ENCODE data around the gene LAMA5. TPM values are rescaled to one million over a fixed set of nuclear protein-coding genes. Genes with fewer than 3 reads are reported as not detected.

The LAMA5 gene
- total RNA-seq, 2 experiments from 2014 or later, result 0.30 to 1.0 TPM

DNA sequence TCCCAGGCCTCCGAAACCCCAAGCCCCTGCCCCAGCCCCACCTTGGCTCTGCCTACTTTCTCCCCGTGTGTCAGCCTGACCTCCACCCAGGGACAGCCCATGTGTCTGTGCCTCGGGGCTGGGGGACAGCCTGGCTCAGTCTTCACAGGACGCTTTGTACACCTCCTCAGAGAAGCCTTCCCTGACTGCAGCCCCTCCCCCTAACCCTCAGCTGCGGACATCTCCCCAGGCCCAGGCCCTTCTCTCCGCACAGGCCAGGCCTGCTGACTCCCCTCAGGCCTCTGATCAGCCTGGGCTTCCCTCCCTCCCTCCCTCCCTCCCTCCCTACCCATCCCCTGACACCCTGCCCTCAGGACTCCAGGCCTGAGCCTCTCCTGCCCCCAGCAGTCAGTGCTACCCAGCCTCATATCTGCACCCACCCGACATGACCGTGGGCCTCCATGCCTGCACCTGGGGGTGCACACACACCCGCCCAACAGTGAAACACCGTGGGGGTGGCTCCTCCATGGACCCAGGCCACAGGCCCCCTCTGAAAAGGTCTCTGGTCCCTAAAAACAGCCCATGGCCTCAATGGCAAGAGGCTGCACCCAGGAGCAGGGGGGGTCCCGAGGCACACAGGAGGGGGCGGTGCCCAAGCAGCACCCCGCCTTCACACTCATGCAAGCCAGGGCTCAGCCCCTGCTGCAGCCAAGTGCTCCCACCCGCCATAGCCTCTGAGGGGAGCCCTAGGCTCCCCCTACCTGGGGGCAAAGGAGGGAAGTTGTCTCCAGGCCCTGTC is 12.9 kb downstream of the LAMA5 start:
- POLR2A ChIA-PET, result no interaction called here
- CTCF ChIA-PET, result no interaction called here

DNA sequence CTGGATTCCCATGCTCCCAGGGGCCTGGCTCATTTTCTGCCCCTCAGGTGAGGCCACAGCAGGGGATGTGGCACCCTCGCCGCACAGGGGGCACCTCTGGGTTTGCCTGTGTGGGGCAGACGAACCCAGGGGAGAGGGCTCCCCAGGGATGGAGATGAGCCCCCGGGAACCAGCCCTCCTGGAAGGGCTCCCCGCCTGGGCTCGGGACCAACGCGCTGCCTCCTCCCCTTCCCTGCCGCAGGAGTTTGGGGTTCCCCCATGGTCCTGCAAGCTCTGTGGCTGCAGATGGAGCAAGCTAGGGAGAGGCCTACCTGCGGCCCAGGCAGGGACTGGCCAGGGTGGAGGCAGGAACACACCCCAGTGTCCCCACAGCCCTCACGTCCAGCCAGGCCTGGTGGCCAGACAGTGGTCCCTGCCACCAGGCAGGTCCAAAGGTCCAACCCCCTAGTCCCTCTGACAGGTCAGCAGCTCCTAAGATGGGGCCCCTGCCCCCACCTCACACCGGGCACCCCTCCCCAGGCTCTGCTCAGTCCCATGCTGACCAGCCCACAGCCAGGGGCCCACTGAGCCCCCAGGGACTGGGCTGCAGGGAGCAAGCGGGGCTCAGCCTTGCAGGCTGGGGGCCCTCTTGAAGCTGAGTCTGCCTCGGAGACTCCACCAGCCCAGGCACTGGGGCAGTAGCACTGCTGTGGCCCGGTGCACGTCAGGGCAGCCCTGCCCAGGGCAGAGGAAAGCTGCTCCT is 13.7 kb downstream of the LAMA5 start:
- ChIA-PET POLR2A (no interaction called here), CTCF (no interaction called here)

DNA sequence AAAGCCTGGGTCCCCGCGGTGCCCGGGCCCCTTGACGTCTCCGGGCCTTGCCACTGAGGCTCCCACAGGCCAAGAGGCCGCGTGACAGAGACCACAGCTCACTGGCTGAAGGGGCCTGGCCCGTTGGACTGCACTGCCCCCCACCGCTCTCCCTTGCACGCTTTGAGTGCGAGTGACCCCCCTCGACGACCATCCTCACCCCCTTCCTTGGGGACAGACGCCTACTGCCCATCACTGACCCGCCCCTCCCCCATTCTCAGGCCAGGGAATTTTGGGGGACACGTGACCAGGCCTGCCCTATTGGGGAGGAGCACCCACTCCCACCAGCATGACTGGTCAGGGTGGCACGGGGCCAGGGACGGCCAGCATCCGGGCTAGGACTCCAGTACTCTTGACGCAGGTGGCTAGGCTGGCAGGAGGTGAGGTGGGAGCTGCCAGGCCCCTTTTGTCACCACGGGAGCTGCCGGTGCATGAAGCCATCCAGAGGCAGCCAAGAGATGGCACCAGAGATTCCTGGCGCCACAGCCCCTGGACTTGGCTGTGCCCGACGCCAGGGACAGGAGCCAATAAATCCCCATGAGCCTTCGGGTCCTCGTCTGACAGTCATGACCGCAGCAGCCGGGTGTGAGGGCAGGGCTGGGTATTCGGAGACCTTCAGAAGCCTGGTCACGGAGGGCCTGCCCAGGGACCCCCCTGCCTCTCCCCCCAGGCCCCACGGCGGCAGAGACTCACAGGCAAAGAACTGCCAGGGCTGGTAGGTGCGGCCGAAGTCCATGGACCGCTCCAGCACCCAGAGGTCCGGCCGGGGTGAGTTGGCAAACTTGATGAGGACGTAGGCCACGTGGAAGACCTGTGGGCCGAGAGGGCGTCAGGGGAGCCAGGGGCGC is 14.5 kb downstream of the LAMA5 start:
- ChIA-PET POLR2A (no interaction called here), CTCF (no interaction called here)

DNA sequence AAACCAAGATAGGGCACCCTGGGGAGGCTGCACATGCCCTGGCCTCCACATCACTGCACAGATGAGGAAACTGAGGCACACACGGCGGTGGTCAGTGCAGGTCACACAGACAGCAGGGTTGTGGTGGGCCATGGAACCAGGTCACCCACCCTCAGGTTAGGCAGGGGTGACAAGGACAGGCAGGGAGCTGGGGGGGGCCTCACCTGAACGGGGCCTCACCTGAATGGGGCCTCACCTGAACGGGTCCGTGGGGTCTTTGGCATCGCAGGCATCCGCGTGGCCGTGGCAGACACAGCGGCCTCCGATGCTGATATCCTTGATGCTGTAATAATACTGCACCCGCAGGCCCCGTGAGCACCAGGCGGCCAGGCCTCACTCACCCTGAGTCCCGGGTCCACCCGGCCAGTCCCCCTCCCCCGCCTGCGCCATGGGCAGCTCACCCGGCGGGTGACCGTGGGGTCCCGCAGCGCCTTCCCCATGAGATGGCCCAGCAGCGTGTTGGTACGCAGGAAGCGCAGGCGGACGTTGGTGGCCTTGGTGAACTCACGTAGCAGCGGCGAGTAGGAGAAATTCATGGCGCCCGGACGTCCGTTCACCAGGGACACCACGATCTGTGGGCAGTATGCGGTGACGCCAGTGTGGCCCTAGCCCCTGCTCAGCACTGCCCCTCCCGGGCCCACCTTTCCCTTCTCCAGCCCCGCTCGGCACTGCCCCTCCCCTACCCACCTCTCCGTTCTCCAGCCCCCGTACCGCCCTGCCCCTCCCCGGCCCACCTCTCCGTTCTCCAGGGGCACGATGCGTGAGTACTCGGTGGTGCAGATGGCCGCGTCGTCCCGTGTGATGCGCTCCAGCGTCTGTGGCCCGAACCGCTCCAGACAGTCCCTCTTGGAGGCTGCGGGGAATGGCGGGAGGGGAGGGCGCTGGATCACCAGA is 15.4 kb downstream of the LAMA5 start:
- POLR2A ChIA-PET, result no interaction called here
- CTCF ChIA-PET, result no interaction called here

DNA sequence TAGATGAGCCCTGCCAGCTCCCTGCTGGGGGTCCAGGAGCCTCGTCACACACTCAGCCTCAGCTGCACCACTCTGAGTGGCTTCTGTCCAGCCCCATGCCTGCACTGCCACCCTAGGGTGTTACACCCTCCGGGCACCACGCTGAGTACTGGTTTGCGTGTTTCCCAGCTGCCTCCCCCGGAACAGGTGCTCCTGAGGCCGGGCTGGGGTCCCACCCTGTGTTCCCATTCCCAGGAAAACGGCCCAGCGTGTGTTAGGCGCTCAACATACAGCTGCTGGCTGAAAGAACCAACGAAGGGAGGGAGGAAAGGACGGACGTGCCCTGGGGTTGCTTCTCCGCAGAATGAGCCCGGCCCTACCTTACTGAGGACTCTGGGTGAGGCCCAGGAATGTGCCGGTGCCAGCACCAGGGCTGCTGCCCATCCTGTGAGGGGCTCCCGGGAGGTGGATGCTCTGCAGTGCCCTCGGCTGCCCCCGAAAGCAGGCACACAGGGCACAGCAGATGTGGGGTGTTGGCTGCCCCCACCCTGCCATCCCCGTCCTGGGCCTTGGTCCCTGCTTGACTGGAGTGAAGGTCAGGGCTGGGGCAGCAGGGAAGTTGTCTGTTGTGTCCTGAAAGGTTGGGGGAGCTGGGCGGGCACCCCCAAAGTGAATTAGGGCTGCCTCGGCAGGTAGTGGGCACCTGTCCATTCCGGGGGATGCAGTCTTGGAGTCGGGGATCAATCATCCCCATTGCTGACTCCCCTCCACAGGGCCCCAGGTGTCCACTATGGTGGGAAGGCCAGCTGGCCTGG is 16.3 kb downstream of the LAMA5 start:
- ChIA-PET POLR2A (no interaction called here), CTCF (interaction anchor here (0.6 kb wide), 1 partner anchor 32 kb away, joined by 3 read pairs; no protein-coding TSS in a partner anchor)

DNA sequence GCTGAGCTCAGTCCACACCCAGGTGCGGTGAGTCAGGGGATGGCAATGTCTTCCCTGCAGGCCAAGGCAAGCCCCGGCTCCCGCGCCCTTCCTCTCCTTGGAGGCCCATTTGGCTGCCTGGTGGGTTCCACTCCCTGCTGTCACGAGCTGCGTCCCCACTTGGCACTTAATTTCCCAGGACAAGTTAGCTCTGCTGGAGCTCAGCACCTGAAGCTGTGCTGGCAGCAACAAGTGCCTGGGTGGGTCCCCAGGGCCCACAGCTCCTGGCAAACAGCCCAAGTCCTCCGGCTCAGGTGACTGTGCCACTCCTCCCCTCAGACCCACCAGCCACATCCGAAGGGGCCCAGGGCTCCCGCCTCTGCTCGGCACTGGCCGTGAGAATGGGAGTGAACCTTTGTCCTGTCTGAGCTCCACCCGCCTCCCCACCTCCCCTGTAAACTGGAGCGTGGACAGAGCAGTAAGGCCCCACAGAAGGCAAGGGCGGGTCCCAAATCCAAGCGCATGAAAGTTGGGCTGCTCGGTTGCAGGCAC is 16.9 kb downstream of the LAMA5 start:
- ChIA-PET CTCF (no interaction called here), POLR2A (no interaction called here)

DNA sequence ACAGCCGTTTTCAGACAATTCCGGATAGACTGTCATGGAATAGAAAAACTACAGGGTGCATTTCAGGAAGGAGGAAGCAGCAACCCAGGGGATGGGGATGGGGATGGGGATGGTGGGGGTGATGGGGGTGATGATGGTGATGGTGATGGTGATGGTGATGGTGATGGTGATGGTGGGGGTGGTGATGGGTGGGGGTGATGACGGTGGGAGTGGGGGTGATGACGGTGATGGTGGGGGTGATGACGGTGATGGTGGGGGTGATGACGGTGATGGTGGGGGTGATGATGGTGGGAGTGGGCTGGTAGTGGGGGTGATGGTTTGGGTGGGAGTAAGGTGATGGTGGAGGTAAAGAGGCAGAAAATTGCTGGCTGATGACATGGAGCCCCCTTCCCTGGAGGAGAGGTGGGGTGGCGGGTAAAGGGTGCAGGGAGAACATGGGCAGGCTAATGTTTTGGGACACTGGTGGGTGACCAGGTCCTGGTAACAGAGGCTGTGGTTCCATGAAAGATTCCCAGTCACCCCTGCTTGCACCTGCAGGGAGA is 17.5 kb downstream of the LAMA5 start:
- POLR2A ChIA-PET, result no interaction called here
- CTCF ChIA-PET, result no interaction called here

DNA sequence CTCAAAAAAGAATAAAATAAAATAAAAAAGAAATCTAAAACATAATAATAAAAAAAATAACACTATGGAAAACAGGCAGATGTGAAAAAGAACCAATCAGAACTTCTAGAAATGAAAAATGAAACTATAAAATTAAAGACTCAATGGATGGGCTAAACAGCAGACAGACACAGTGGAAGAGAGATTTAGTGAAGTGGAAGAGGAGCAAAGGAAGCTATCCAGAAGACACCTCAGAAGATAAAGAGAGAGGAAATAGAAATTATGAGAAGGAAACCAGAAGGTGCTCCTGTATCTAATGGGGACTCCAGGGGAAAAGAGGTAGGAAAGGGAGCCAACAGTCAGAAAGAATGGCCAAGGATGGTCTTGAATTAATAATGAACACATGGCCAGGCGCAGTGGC is 18.5 kb downstream of the LAMA5 start:
- ChIA-PET POLR2A (no interaction called here), CTCF (no interaction called here)

DNA sequence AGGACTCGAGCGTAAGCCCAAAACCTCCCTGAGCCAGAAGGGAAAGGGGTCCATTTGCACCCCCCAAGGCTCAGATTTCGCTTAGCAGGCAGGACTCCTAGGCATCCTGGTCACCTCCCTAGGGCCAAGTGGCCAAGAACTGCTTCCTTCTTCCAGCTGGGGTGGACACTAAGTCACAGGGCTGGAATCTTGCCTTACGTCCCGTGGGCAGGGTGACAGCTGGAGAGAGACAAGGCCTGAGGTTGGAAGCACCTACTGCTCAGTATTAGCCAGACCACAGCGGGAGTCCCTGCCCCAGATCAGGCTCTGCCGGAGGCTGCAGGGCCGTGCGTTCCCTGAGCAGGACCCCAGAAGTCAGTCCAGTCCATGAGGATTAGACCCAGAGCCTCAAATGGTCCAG is 19.7 kb downstream of the LAMA5 start:
- ChIA-PET CTCF (no interaction called here), POLR2A (no interaction called here)

DNA sequence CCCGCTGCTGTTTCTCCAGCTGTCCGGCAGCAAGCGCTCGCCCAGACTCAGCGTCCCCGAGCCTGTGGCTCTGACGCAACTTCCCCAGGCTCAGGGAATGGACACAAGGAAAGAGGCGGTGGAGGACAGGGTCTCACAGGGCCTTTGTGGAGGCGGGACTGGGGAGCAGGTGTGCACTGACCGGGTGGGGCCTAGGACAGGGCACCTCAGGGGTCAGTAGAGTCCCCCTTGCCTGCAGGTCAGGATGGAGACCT is 20.0 kb downstream of the LAMA5 start:
- ChIA-PET POLR2A (no interaction called here), CTCF (no interaction called here)

DNA sequence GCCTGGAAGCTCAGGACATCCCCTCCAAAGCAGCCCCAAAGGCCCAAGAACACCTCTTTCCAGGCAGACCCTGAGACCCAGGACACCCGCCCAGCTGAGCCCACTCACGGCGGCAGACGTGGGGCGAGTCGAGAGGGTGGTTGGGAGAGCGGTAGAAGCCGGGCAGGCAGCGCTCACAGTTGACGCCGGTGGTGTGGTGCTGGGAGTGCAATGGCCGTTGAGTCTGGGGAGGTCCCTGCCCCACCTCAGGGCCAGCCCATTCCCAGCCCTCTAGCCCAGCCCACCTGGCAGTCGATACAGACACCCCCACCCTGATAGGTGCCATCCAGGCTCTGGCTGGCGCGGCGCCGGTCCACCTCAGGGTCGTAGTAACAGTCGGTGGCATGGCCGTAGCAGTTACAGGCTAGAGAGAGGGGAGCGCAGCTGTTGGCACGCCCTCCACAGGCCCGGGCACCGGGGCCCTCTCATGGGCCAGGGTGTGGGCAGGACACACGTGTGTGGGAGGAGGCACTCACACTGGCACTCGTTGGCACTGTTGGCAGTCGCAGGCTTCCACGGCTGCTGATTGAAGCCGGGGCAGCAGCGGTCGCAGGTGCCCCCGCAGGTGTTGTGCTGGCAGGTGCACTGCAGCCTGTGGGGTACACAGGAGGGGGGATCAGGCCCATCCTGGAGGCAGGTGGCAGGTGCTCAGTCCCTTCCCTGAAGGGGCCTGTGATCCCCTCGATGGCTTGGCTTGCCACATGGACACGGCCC is 20.5 kb downstream of the LAMA5 start:
- CTCF ChIA-PET, result no interaction called here
- POLR2A ChIA-PET, result no interaction called here

DNA sequence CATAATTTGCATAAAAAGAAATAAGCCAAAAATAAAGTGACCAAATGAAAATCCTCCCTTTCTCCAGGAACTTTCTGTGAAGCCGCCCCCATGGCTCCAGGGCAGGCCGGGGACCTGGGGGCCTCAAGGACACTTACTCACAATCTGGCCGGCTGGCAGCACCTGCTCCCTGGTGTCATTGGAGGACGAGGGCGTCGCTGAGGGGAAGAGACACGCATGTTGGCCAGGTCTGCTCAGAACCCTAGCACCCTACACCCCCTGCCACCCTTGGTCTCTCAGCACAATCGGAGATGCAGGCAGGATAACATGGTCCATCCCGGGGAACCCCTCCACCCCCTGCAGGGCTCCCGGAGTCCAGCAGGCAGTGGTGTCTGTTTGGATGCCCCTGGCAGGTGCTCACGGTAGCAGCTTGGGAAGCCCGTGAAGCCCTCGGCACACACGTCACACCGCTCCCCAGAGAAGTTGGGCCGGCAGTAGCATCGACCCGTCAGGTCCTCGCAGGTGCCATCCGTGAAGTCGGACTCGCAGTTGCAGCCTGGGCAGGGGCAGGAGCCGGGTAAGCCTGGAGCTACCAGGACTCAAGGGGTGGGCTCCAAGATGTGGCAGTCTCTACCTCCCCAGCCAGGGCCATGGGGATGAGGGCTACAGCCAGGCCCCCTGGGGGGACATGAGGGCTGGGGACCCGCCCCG is 21.3 kb downstream of the LAMA5 start:
- ChIA-PET POLR2A (no interaction called here), CTCF (no interaction called here)

DNA sequence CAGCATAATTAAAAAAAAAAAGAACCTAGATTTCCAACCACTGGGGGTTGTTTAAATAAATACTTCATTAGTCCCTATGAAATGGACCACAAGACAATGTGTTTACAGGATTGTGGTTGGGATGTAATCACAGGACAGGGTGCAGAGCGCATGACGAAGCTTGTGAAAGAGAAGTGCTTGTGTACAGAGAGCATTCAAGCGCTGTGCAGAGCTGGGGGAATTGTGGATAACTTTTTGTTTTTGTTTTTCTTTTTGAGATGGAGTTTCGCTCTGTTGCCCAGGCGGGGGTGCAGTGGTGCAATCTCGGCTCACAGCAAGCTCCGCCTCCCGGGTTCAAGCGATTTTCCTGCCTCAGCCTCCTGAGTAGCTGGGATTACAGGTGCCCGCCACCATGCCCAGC is 22.3 kb downstream of the LAMA5 start:
- CTCF ChIA-PET, result no interaction called here

DNA sequence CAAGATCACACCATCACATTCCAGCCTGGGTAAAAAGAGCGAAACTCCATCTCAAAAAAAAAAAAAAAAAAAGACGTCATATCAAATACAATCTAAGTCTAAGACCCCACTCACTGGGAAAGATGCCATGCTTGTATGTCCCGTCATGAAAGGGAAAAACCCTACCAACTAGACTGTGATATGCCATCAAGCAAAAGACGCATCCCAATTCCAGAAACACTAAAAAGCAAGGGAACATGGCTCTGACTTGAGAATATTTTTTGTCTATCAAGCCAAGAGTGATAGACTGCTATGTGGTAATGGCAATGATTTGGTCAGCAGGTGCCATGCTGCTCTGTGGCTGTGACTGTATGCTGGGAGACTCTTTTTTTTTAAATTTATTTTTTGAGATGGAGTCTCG is 23.0 kb downstream of the LAMA5 start:
- ChIA-PET CTCF (no interaction called here), POLR2A (interaction anchor here (0.6 kb wide), 1 partner anchor 26 kb away, joined by 3 read pairs; no protein-coding TSS in a partner anchor)

More for the DNA sequence above, 22.3 kb downstream of the LAMA5 start:
- POLR2A ChIA-PET, result no interaction called here

DNA sequence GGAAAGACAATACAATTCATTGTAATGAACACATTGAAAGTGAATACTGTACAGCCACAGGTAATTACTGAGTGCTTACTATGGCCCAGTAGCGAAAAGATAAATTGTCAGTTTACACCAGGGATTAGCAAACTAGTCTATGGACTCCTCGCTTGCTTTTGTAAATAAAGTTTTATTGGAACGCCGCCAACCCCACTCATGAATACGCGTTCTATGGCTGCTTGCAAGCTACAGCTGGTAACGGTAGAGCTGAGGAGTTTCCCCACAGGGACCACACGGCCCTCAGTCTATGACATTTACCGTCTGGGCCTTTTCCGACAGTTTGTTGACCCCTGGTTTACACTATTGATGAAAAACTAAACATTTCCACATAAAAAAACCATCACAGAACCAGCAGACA is 24.2 kb downstream of the LAMA5 start:
- ChIA-PET POLR2A (no interaction called here), CTCF (no interaction called here)

DNA sequence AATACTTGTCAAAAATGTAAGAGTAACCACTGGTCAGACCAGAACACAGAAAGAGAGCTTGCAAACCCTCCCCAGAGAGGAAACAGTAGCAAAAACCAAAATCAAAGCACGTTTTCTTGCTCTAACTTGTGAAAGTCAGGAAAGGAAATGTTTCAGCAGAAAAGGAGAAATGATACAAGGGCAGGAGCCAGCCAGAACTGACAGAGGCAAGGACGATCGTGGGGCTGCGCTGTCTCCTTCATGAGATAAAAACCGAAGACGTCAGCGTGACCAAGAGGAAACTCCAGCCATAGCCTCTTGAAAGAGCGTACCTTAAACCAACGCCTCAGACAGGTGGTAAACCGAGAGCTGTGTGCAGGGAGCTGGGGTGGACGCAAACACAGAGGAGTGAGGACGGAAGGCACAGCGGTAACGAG is 27.5 kb downstream of the LAMA5 start:
- ChIA-PET CTCF (no interaction called here), POLR2A (no interaction called here)

DNA sequence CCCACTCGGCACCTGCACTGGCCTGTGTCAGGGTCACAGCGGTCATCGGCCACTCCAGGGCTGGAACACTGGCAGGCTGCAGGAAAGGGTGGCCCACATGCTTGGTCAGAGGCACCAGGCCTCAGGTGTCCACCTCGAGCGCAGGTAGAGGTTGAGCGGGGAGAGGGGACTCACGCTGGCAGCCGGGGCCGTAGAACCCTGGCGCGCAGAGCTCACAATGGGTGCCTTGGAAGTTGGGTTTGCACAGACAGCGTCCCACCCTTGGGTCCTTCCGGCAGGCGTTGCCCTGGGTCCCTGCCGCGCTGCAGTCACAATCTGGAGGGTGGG is 28.9 kb downstream of the LAMA5 start:
- POLR2A ChIA-PET, result no interaction called here
- CTCF ChIA-PET, result no interaction called here

Data from activated CD8-positive, alpha-beta memory T cell treated with anti-CD3 and anti-CD28 coated beads for 36 hours (primary cell).